ENCODE results near the gene MYBBP1A.
A peak's percentile ranks its signal among the peaks of the same experiment; 100 is the strongest.

MYBBP1A gene

GRCh38 chr17:4565209-4566141 is 10.3 kb upstream of the MYBBP1A start:
- DNase-seq, result peak; percentile 78

- DNase-seq, result peak; percentile 14
Measured at GRCh38 chr17:4562015-4562969, 7.1 kb upstream of the MYBBP1A start.

- no peak for DNase-seq
Measured at GRCh38 chr17:4560837-4561256, 5.7 kb upstream of the MYBBP1A start.

GRCh38 chr17:4560421-4560820 is 5.2 kb upstream of the MYBBP1A start, which contains the start of gene GGT6:
GGT6 (minus strand) TSS chr17:4560577; CDS start chr17:4560521, 56 bp downstream.
- no peak for DNase-seq

- DNase-seq, result no peak
Measured at GRCh38 chr17:4559966-4560365, 4.8 kb upstream of the MYBBP1A start.

- no peak for DNase-seq
Measured at GRCh38 chr17:4559139-4559791, 4.1 kb upstream of the MYBBP1A start.

GRCh38 chr17:4558347-4558971 is 3.3 kb upstream of the MYBBP1A start:
- no peak for DNase-seq

- DNase-seq, result no peak
Measured at GRCh38 chr17:4557626-4558346, 2.6 kb upstream of the MYBBP1A start.

GRCh38 chr17:4556996-4557395 is 1.8 kb upstream of the MYBBP1A start:
- no peak for DNase-seq

- no peak for DNase-seq
Measured at GRCh38 chr17:4555873-4556759, 932 bp upstream of the MYBBP1A start.

GRCh38 chr17:4554441-4554996 is 665 bp downstream of the MYBBP1A start:
- no peak for DNase-seq

- DNase-seq, result no peak
Measured at GRCh38 chr17:4553669-4554068, 1.5 kb downstream of the MYBBP1A start.

- no peak for DNase-seq
Measured at GRCh38 chr17:4551796-4552525, 3.2 kb downstream of the MYBBP1A start.

GRCh38 chr17:4551141-4551540 is 4.0 kb downstream of the MYBBP1A start:
- DNase-seq, result no peak

GRCh38 chr17:4550534-4551039 is 4.6 kb downstream of the MYBBP1A start:
- no peak for DNase-seq

GRCh38 chr17:4549781-4550533 is 5.2 kb downstream of the MYBBP1A start:
- no peak for DNase-seq

- DNase-seq, result peak; percentile 64
Measured at GRCh38 chr17:4548721-4549531, 6.3 kb downstream of the MYBBP1A start.

GRCh38 chr17:4548061-4548461 is 7.1 kb downstream of the MYBBP1A start:
- DNase-seq, result no peak
